ENCODE results near the gene CDC14A. TPM values are rescaled to one million over a fixed set of nuclear protein-coding genes. Genes with fewer than 3 reads are reported as not detected.

Gene CDC14A
- polyA plus RNA-seq, 1 donor from 2014 or later, result 2.7 TPM

GRCh38 chr1:100556925-100557605 is 204.8 kb downstream of the CDC14A start:
- TF ChIP-seq MXI1 (conservative IDR thresholded peaks at IDR 0.05; ENCODE audit: poor library complexity, severe bottlenecking) (no peak), EP300 (conservative IDR thresholded peaks at IDR 0.05; ENCODE audit: poor library complexity, severe bottlenecking) (no peak), EZH2 (IDR thresholded peaks at IDR 0.05; ENCODE audit: borderline replicate concordance, insufficient read depth, low read length, poor library complexity, severe bottlenecking) (no peak), REST (IDR thresholded peaks at IDR 0.05; ENCODE audit: borderline replicate concordance) (no peak)
- H3K4me3 ChIP-seq (ENCODE audit: low read length), result no peak overlapping the region
- H3K9ac ChIP-seq (ENCODE audit: low read length), result no peak overlapping the region
- H3K36me3 ChIP-seq (ENCODE audit: insufficient read depth, low read length), result no peaks in the 10 kb centered on the region
- no peaks in the 10 kb centered on the region for H3K79me2 ChIP-seq (replicated peaks; ENCODE audit: insufficient read depth, low read length)
- H3K27ac ChIP-seq (ENCODE audit: low read length), result no peak overlapping the region
- no peaks in the 10 kb centered on the region for H3K27me3 ChIP-seq (ENCODE audit: insufficient read depth, low read depth, low read length)
- H4K20me1 ChIP-seq (ENCODE audit: insufficient read depth), result no peaks in the 10 kb centered on the region
- H3F3A ChIP-seq (ENCODE audit: insufficient read depth, low read length, poor library complexity, severe bottlenecking), result no peaks in the 10 kb centered on the region
- H3K4me2 ChIP-seq (ENCODE audit: low read length), result no peak overlapping the region
- H2AFZ ChIP-seq (ENCODE audit: low read depth, low read length), result no peak overlapping the region
- no peaks in the 10 kb centered on the region for H3K9me2 ChIP-seq (ENCODE audit: insufficient read depth, low read length)
- H3K9me3 ChIP-seq (ENCODE audit: low read length), result no peaks in the 10 kb centered on the region

GRCh38 chr1:100557606-100557953 is 205.3 kb downstream of the CDC14A start:
- Histone ChIP-seq H4K20me1 (ENCODE audit: insufficient read depth) (no peaks in the 10 kb centered on the region), H3K9ac (ENCODE audit: low read length) (no peak overlapping the region), H3K27ac (ENCODE audit: low read length) (no peak overlapping the region), H3K79me2 (replicated peaks; ENCODE audit: insufficient read depth, low read length) (no peaks in the 10 kb centered on the region), H3K27me3 (ENCODE audit: insufficient read depth, low read depth, low read length) (no peaks in the 10 kb centered on the region), H3K9me2 (ENCODE audit: insufficient read depth, low read length) (no peaks in the 10 kb centered on the region), H3K4me2 (ENCODE audit: low read length) (no peak overlapping the region), H3F3A (ENCODE audit: insufficient read depth, low read length, poor library complexity, severe bottlenecking) (no peaks in the 10 kb centered on the region), H3K4me3 (ENCODE audit: low read length) (no peak overlapping the region), H3K9me3 (ENCODE audit: low read length) (no peaks in the 10 kb centered on the region), H3K36me3 (ENCODE audit: insufficient read depth, low read length) (no peaks in the 10 kb centered on the region), H2AFZ (ENCODE audit: low read depth, low read length) (no peak overlapping the region)
- TF ChIP-seq EP300 (conservative IDR thresholded peaks at IDR 0.05; ENCODE audit: poor library complexity, severe bottlenecking) (no peak), POLR2AphosphoS5 (IDR thresholded peaks at IDR 0.05) (no peak), EZH2 (IDR thresholded peaks at IDR 0.05; ENCODE audit: borderline replicate concordance, insufficient read depth, low read length, poor library complexity, severe bottlenecking) (no peak), REST (IDR thresholded peaks at IDR 0.05; ENCODE audit: borderline replicate concordance) (no peak), SMC3 (conservative IDR thresholded peaks at IDR 0.05; ENCODE audit: poor library complexity) (no peak), TAF1 (IDR thresholded peaks at IDR 0.05; ENCODE audit: low read depth) (no peak), MXI1 (conservative IDR thresholded peaks at IDR 0.05; ENCODE audit: poor library complexity, severe bottlenecking) (no peak), RAD21 (conservative IDR thresholded peaks at IDR 0.05) (no peak)
- TF ChIP-seq, protein P1, sequence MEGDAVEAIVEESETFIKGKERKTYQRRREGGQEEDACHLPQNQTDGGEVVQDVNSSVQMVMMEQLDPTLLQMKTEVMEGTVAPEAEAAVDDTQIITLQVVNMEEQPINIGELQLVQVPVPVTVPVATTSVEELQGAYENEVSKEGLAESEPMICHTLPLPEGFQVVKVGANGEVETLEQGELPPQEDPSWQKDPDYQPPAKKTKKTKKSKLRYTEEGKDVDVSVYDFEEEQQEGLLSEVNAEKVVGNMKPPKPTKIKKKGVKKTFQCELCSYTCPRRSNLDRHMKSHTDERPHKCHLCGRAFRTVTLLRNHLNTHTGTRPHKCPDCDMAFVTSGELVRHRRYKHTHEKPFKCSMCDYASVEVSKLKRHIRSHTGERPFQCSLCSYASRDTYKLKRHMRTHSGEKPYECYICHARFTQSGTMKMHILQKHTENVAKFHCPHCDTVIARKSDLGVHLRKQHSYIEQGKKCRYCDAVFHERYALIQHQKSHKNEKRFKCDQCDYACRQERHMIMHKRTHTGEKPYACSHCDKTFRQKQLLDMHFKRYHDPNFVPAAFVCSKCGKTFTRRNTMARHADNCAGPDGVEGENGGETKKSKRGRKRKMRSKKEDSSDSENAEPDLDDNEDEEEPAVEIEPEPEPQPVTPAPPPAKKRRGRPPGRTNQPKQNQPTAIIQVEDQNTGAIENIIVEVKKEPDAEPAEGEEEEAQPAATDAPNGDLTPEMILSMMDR (IDR thresholded peaks at IDR 0.05; ENCODE audit: poor library complexity, severe bottlenecking), result no peak
